Endometrium (tissue), 2 donors: Measurements from ENCODE around the gene DCAF17.
A peak's percentile ranks its signal among the peaks of the same experiment; 100 is the strongest.
"Not testable (repeated sequence)": the region's sequence is repeated elsewhere in the genome, so short reads cannot be mapped to it uniquely, and the experiment has no call there.

Experiments used
- FAIRE-seq: peaks from 2 replicates; lab custom pipeline; 2012; peaks lifted over from hg19 to GRCh38; lab: Jason Lieb, UNC
- donor health status: control.
- donor health status: control.

DCAF17 gene

GRCh38 chr2:171514908-171515582 is 81.0 kb downstream of the DCAF17 start:
- FAIRE-seq = no peak

GRCh38 chr2:171515672-171516298 is 81.8 kb downstream of the DCAF17 start:
- FAIRE-seq = no peak

- no peak for FAIRE-seq
Measured at GRCh38 chr2:171516793-171517192, 82.8 kb downstream of the DCAF17 start.

- FAIRE-seq = no peak
Measured at GRCh38 chr2:171520471-171520870, 86.4 kb downstream of the DCAF17 start.

- FAIRE-seq = no peak
Measured at GRCh38 chr2:171521361-171522051, 87.5 kb downstream of the DCAF17 start.

- no peak for FAIRE-seq
Measured at GRCh38 chr2:171522052-171522787, 88.2 kb downstream of the DCAF17 start, which contains the start of gene CYBRD1. CYBRD1 (plus strand) TSS chr2:171522474; CDS start chr2:171522546, 72 bp downstream.

- no peak for FAIRE-seq
Measured at GRCh38 chr2:171522788-171523087, 88.7 kb downstream of the DCAF17 start.

- no peak for FAIRE-seq
Measured at GRCh38 chr2:171523088-171524017, 89.3 kb downstream of the DCAF17 start.

GRCh38 chr2:171524018-171524401 is 90.0 kb downstream of the DCAF17 start:
- no peak for FAIRE-seq

- no peak for FAIRE-seq
Measured at GRCh38 chr2:171529914-171530313, 95.9 kb downstream of the DCAF17 start.

GRCh38 chr2:171530378-171530777 is 96.4 kb downstream of the DCAF17 start:
- FAIRE-seq = no peak

- not testable (repeated sequence) for FAIRE-seq
Measured at GRCh38 chr2:171530859-171531258, 96.8 kb downstream of the DCAF17 start.

- peak; percentile 81 for FAIRE-seq
Measured at GRCh38 chr2:171531291-171531690, 97.3 kb downstream of the DCAF17 start.

GRCh38 chr2:171531836-171532450 is 97.9 kb downstream of the DCAF17 start:
- no peak for FAIRE-seq

GRCh38 chr2:171533331-171533730 is 99.3 kb downstream of the DCAF17 start:
- no peak for FAIRE-seq
